ENCODE data around the gene KDM6A. TPM values are rescaled to one million over a fixed set of nuclear protein-coding genes. Genes with fewer than 3 reads are reported as not detected.
"Not testable (repeated sequence)": the region's sequence is repeated elsewhere in the genome, so short reads cannot be mapped to it uniquely, and the experiment has no call there.

Gene KDM6A
- total and polyA plus RNA-seq, 4 experiments from 2014 or later = 12.5 to 51.2 (median 34.3) TPM

- no peaks in the 10 kb centered on the region for H3K27me3 Mint-ChIP-seq
- peaks cover 30 to 75% (median 57%) of the 10 kb centered on the region in 4 donors for H3K4me1 Mint-ChIP-seq
- intact Hi-C loops (cut with micrococcal nuclease) = no loop called here
- H3K36me3 Mint-ChIP-seq = peaks cover 4 to 5% of the 10 kb centered on the region in 2 donors
- peak overlapping the region in 1 of 7 donors; percentile 57 for H3K27ac Mint-ChIP-seq
- no peaks in the 10 kb centered on the region for H3K9me3 Mint-ChIP-seq
- no peaks in the 10 kb centered on the region for H3K9me3 ChIP-seq (ENCODE audit: control insufficient read depth in 1 of 2, low read length in 2 of 2)
- no peaks in the 10 kb centered on the region for H3K27me3 ChIP-seq (ENCODE audit: insufficient read depth, low read length)
- ChIA-PET POLR2A (ENCODE audit: partially characterized antibody) (no interaction called here), CTCF (ENCODE audit: partially characterized antibody) (no interaction called here)
- H3K4me3 ChIP-seq (ENCODE audit: low read length in 2 of 2) = no peak overlapping the region
- H3K4me3 Mint-ChIP-seq = peak overlapping the region in 1 of 8 donors; percentile 19
- H3K36me3 ChIP-seq (ENCODE audit: insufficient read depth, low read length) = no peaks in the 10 kb centered on the region
- H3K27ac ChIP-seq (ENCODE audit: low read depth, low read length) = no peak overlapping the region
- H3K4me1 ChIP-seq (ENCODE audit: insufficient read depth, low read length) = peaks cover 27% of the 10 kb centered on the region
- DNase-seq = no peak
Observed at GRCh38 chrX:45017946-45018345, 145.0 kb downstream of the KDM6A start.

- ChIA-PET CTCF (ENCODE audit: partially characterized antibody) (no interaction called here), POLR2A (ENCODE audit: partially characterized antibody) (no interaction called here)
- Mint-ChIP-seq H3K4me3 (no peak overlapping the region), H3K9me3 (no peaks in the 10 kb centered on the region), H3K36me3 (peaks cover 2 to 18% of the 10 kb centered on the region in 2 donors), H3K27me3 (no peaks in the 10 kb centered on the region), H3K27ac (peak overlapping the region in 1 of 7 donors; percentile 25), H3K4me1 (peaks cover 38 to 81% (median 63%) of the 10 kb centered on the region in 4 donors)
- Histone ChIP-seq H3K27ac (ENCODE audit: low read depth, low read length) (no peak overlapping the region), H3K27me3 (ENCODE audit: insufficient read depth, low read length) (no peaks in the 10 kb centered on the region), H3K4me1 (ENCODE audit: insufficient read depth, low read length) (peaks cover 21% of the 10 kb centered on the region), H3K4me3 (ENCODE audit: low read length in 2 of 2) (no peak overlapping the region), H3K9me3 (ENCODE audit: control insufficient read depth in 1 of 2, low read length in 2 of 2) (no peaks in the 10 kb centered on the region), H3K36me3 (ENCODE audit: insufficient read depth, low read length) (no peaks in the 10 kb centered on the region)
- DNase-seq = no peak
- intact Hi-C loops (cut with micrococcal nuclease) = no loop called here
Observed at GRCh38 chrX:45022150-45022549, 149.2 kb downstream of the KDM6A start.

GRCh38 chrX:45024501-45024900, 151.5 kb downstream of the KDM6A start:
- CTCF ChIA-PET (ENCODE audit: partially characterized antibody) = no interaction called here
- POLR2A ChIA-PET (ENCODE audit: partially characterized antibody) = no interaction called here
- DNase-seq = no peak
- H3K4me3 ChIP-seq (ENCODE audit: low read length in 2 of 2) = no peak overlapping the region
- intact Hi-C loops (cut with micrococcal nuclease) = no loop called here
- peaks cover 5 to 22% of the 10 kb centered on the region in 2 donors for H3K36me3 Mint-ChIP-seq
- H3K27ac Mint-ChIP-seq = peak overlapping the region in 1 of 7 donors; percentile 2
- H3K27ac ChIP-seq (ENCODE audit: low read depth, low read length) = no peak overlapping the region
- H3K36me3 ChIP-seq (ENCODE audit: insufficient read depth, low read length) = no peaks in the 10 kb centered on the region
- no peaks in the 10 kb centered on the region for H3K27me3 ChIP-seq (ENCODE audit: insufficient read depth, low read length)
- peaks cover 13% of the 10 kb centered on the region for H3K4me1 ChIP-seq (ENCODE audit: insufficient read depth, low read length)
- no peaks in the 10 kb centered on the region for H3K9me3 ChIP-seq (ENCODE audit: control insufficient read depth in 1 of 2, low read length in 2 of 2)
- no peak overlapping the region for H3K4me3 Mint-ChIP-seq
- H3K9me3 Mint-ChIP-seq = no peaks in the 10 kb centered on the region
- H3K27me3 Mint-ChIP-seq = no peaks in the 10 kb centered on the region
- peaks cover 37 to 79% (median 60%) of the 10 kb centered on the region in 4 donors for H3K4me1 Mint-ChIP-seq

DNA sequence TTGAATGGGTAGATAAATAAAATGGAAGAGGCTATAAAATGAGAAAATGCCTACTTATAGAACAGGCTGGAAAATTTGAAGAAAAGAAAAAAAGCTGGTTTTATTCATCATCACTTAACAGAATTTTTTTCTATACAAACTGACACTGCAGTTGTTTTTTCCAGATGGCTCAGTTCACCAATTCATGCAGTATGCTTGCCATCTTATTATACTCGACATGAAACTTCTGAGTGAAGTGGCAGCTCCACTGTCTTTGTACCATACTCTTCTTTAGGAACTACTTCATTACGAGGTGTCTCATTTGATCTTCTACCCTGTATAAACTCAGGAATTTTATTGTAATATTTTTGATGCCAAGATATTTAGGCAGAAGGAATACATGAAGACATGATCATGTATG, 153.0 kb downstream of the KDM6A start:
- no peak overlapping the region for H3K27ac Mint-ChIP-seq
- H3K36me3 ChIP-seq (ENCODE audit: insufficient read depth, low read length) = no peaks in the 10 kb centered on the region
- H3K4me3 Mint-ChIP-seq = no peak overlapping the region
- H3K4me3 ChIP-seq (ENCODE audit: low read length in 2 of 2) = no peak overlapping the region
- no peaks in the 10 kb centered on the region for H3K27me3 ChIP-seq (ENCODE audit: insufficient read depth, low read length)
- no peak overlapping the region for H3K27ac ChIP-seq (ENCODE audit: low read depth, low read length)
- peaks cover 38 to 83% (median 65%) of the 10 kb centered on the region in 4 donors for H3K4me1 Mint-ChIP-seq
- ChIA-PET POLR2A (ENCODE audit: partially characterized antibody) (no interaction called here), CTCF (ENCODE audit: partially characterized antibody) (no interaction called here)
- H3K36me3 Mint-ChIP-seq = peaks cover 8 to 27% of the 10 kb centered on the region in 2 donors
- DNase-seq = no peak
- no peaks in the 10 kb centered on the region for H3K9me3 Mint-ChIP-seq
- intact Hi-C loops (cut with micrococcal nuclease) = no loop called here
- H3K27me3 Mint-ChIP-seq = no peaks in the 10 kb centered on the region
- peaks cover 13% of the 10 kb centered on the region for H3K4me1 ChIP-seq (ENCODE audit: insufficient read depth, low read length)
- H3K9me3 ChIP-seq (ENCODE audit: control insufficient read depth in 1 of 2, low read length in 2 of 2) = no peaks in the 10 kb centered on the region

DNA sequence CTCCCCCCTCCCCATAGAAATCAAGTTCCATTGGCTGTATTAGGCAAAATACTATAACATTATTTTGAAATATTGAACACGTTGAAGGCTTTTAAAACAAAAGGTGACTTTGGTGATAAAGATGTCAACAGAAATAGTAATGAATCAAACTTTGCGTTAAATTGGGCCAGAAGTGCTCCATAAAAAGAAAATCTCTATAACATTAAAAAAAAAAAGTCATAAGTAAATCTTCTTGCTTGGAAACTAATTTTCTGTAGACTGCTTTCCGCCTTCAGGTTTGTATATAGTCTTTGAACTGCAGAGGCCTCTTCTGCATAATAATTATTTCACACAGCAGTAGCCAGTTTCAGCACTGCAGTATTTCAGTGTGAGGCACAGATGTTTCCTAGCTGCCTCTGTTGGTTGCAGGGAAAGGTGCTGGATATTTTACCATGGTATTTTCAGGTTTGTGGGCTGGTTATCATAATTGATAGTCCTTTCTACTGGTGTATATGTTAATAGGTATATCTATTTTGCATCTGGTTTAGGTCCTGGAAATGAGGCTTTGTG, 158.9 kb downstream of the KDM6A start:
- no peak for DNase-seq
- no peak overlapping the region for H3K27ac ChIP-seq (ENCODE audit: low read depth, low read length)
- no peaks in the 10 kb centered on the region for H3K27me3 Mint-ChIP-seq
- intact Hi-C loops (cut with micrococcal nuclease) = no loop called here
- no peaks in the 10 kb centered on the region for H3K9me3 Mint-ChIP-seq
- H3K4me1 Mint-ChIP-seq = peaks cover 21 to 59% (median 43%) of the 10 kb centered on the region in 4 donors
- no peaks in the 10 kb centered on the region for H3K9me3 ChIP-seq (ENCODE audit: control insufficient read depth in 1 of 2, low read length in 2 of 2)
- ChIA-PET POLR2A (ENCODE audit: partially characterized antibody) (no interaction called here), CTCF (ENCODE audit: partially characterized antibody) (no interaction called here)
- peaks cover 11 to 14% of the 10 kb centered on the region in 2 donors for H3K36me3 Mint-ChIP-seq
- peak overlapping the region in 1 of 7 donors; percentile 39 for H3K27ac Mint-ChIP-seq
- H3K36me3 ChIP-seq (ENCODE audit: insufficient read depth, low read length) = no peaks in the 10 kb centered on the region
- peaks cover 4% of the 10 kb centered on the region for H3K4me1 ChIP-seq (ENCODE audit: insufficient read depth, low read length)
- no peaks in the 10 kb centered on the region for H3K27me3 ChIP-seq (ENCODE audit: insufficient read depth, low read length)
- H3K4me3 Mint-ChIP-seq = no peak overlapping the region
- no peak overlapping the region for H3K4me3 ChIP-seq (ENCODE audit: low read length in 2 of 2)

- Mint-ChIP-seq H3K4me3 (no peak overlapping the region), H3K4me1 (peaks cover 5 to 31% (median 20%) of the 10 kb centered on the region in 4 donors), H3K27ac (no peak overlapping the region), H3K9me3 (no peaks in the 10 kb centered on the region), H3K36me3 (peaks cover 10 to 24% of the 10 kb centered on the region in 2 donors), H3K27me3 (no peaks in the 10 kb centered on the region)
- H3K9me3 ChIP-seq (ENCODE audit: control insufficient read depth in 1 of 2, low read length in 2 of 2) = no peaks in the 10 kb centered on the region
- H3K27me3 ChIP-seq (ENCODE audit: insufficient read depth, low read length) = no peaks in the 10 kb centered on the region
- no peaks in the 10 kb centered on the region for H3K4me1 ChIP-seq (ENCODE audit: insufficient read depth, low read length)
- DNase-seq = no peak
- ChIA-PET CTCF (ENCODE audit: partially characterized antibody) (no interaction called here), POLR2A (ENCODE audit: partially characterized antibody) (no interaction called here)
- H3K4me3 ChIP-seq (ENCODE audit: low read length in 2 of 2) = no peak overlapping the region
- no peaks in the 10 kb centered on the region for H3K36me3 ChIP-seq (ENCODE audit: insufficient read depth, low read length)
- intact Hi-C loops (cut with micrococcal nuclease) = no loop called here
- H3K27ac ChIP-seq (ENCODE audit: low read depth, low read length) = no peak overlapping the region
Observed at GRCh38 chrX:45035071-45035470, 162.1 kb downstream of the KDM6A start.

DNA sequence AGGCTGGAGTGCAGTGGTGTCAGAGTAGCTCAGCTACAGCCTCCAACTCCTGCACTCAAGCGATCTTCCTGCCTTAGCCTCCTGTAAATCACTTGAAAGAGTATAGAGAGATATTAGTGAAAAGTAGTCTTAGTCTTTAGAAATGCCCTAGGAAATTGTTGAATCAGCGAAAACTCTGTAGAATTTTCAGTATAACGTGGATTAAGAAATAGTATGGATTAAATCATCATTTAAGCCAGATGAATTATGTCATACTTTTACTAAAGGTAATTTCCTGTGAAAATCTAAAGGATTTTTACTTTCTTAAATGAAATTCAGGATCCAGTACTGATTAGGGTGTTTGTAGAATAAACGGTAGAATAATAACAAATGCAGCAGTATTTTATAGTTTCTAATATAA, 163.2 kb downstream of the KDM6A start:
- no peaks in the 10 kb centered on the region for H3K9me3 Mint-ChIP-seq
- Histone ChIP-seq H3K9me3 (ENCODE audit: control insufficient read depth in 1 of 2, low read length in 2 of 2) (no peaks in the 10 kb centered on the region), H3K36me3 (ENCODE audit: insufficient read depth, low read length) (no peaks in the 10 kb centered on the region), H3K4me3 (ENCODE audit: low read length in 2 of 2) (no peak overlapping the region), H3K4me1 (ENCODE audit: insufficient read depth, low read length) (no peaks in the 10 kb centered on the region), H3K27me3 (ENCODE audit: insufficient read depth, low read length) (no peaks in the 10 kb centered on the region), H3K27ac (ENCODE audit: low read depth, low read length) (no peak overlapping the region)
- intact Hi-C loops (cut with micrococcal nuclease) = no loop called here
- ChIA-PET CTCF (ENCODE audit: partially characterized antibody) (no interaction called here), POLR2A (ENCODE audit: partially characterized antibody) (no interaction called here)
- H3K27ac Mint-ChIP-seq = peak overlapping the region in 1 of 7 donors; percentile 18
- H3K27me3 Mint-ChIP-seq = no peaks in the 10 kb centered on the region
- no peak for DNase-seq
- H3K36me3 Mint-ChIP-seq = peaks cover 10 to 24% of the 10 kb centered on the region in 2 donors
- H3K4me3 Mint-ChIP-seq = no peak overlapping the region
- peaks cover 3 to 20% (median 14%) of the 10 kb centered on the region in 4 donors for H3K4me1 Mint-ChIP-seq

DNA sequence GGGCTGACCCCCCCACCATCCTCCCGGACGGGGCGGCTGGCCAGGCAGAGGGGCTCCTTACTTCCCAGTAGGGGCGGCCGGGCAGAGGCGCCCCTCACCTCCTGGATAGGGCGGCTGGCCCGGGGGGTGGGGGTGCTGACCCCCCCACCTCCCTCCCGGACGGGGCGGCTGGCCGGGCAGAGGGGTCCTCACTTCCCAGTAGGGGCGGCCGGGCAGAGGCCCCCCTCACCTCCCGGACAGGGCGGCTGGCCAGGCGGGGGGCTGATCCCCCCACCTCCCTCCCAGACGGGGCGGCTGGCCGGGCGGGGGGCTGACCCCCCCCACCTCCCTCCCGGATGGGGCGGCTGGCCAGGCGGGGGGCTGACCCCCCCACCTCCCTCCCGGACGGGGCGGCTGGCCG, 167.1 kb downstream of the KDM6A start:
- intact Hi-C loops (cut with micrococcal nuclease); H3K27ac ChIP-seq (ENCODE audit: low read depth, low read length); H3K36me3 ChIP-seq (ENCODE audit: insufficient read depth, low read length); H3K4me3 ChIP-seq (ENCODE audit: low read length in 2 of 2); H3K9me3 Mint-ChIP-seq; H3K4me1 Mint-ChIP-seq; DNase-seq; H3K27me3 ChIP-seq (ENCODE audit: insufficient read depth, low read length); CTCF ChIA-PET (ENCODE audit: partially characterized antibody); H3K4me3 Mint-ChIP-seq; H3K27ac Mint-ChIP-seq; H3K9me3 ChIP-seq (ENCODE audit: control insufficient read depth in 1 of 2, low read length in 2 of 2); POLR2A ChIA-PET (ENCODE audit: partially characterized antibody); H3K4me1 ChIP-seq (ENCODE audit: insufficient read depth, low read length); H3K27me3 Mint-ChIP-seq: not testable (repeated sequence)
- H3K36me3 Mint-ChIP-seq = peaks cover 11 to 29% of the 10 kb centered on the region in 2 donors
